B cell (primary cell): ENCODE results near the gene HCN4. TPM values are rescaled to one million over a fixed set of nuclear protein-coding genes. Genes with fewer than 3 reads are reported as not detected.

Source experiments
- ATAC-seq: fragments of 200-7000 bp; cut with Tn5 transposase; one replicate; pipeline ENCODE4 v1.10.0; 2021; ENCODE audit warnings: low read depth, mild to moderate bottlenecking, moderate number of reproducible peaks, moderate library complexity
- CTCF ChIA-PET: fragments of 350-600 bp; sonication (Branson Sonifier 250); formaldehyde crosslinking; loops from one replicate; lab custom pipeline; 2021; ENCODE audit warnings: antibody characterized with exemption, inconsistent platforms; lab: Charles Lee
- POLR2A ChIA-PET: fragments of 350-600 bp; sonication (Branson Sonifier 250); formaldehyde crosslinking; loops from one replicate; lab custom pipeline; 2021; ENCODE audit warnings: antibody characterized with exemption; lab: Charles Lee
- DNase-seq: peaks from one replicate; pipeline ENCODE4 v3.0.0; 2013
- H2AFZ ChIP-seq: 2 replicates; pipeline ENCODE4 v1.6.1; 2012; ENCODE audit warnings: mild to moderate bottlenecking, low read depth, low read length; ENCODE audit not compliant: insufficient read depth, poor library complexity, severe bottlenecking
- H3K27ac ChIP-seq, 2 donors: 1 replicate in 1 of 2; 2 replicates in 1 of 2; pipeline ENCODE4 v1.5.1; 2012 to 2013; ENCODE audit warnings: low read length in 2 of 2, mild to moderate bottlenecking in 2 of 2, moderate library complexity in 1 of 2
- H3K27me3 ChIP-seq, 4 experiments: fragments of 200-600 bp in 1 of 4; sonication (generic) in 1 of 4; replicated peaks in 1 of 4; 1 replicate in 2 of 4; 2 replicates in 2 of 4; pipeline versions ENCODE4 v1.6.1 to v1.7.0; 2013 to 2016; ENCODE audit warnings: low read length in 3 of 4, mild to moderate bottlenecking in 2 of 4, mixed read lengths in 1 of 4, moderate library complexity in 1 of 4; ENCODE audit not compliant: insufficient read depth in 4 of 4, control insufficient read depth in 3 of 4; ENCODE audit errors: control extremely low read depth in 1 of 4
- H3K36me3 ChIP-seq, 2 experiments: replicated peaks in 1 of 2; 1 replicate in 1 of 2; 2 replicates in 1 of 2; pipeline versions ENCODE4 v1.6.1 to v1.7.1; 2013; ENCODE audit warnings: low read length in 1 of 2; ENCODE audit not compliant: insufficient read depth in 2 of 2, control insufficient read depth in 1 of 2; ENCODE audit errors: control extremely low read depth in 1 of 2, extremely low read depth in 1 of 2
- H3K4me1 ChIP-seq, 2 donors: fragments of 200-600 bp in 1 of 2; sonication (generic) in 1 of 2; 1 replicate in 1 of 2; 2 replicates in 1 of 2; pipeline versions ENCODE4 v1.5.1 to v1.6.1; 2013 to 2017; ENCODE audit warnings: low read length in 2 of 2; ENCODE audit not compliant: control insufficient read depth in 2 of 2, insufficient read depth in 2 of 2
- H3K4me2 ChIP-seq: replicated peaks from 2 replicates; pipeline ENCODE3; 2012; ENCODE audit warnings: mild to moderate bottlenecking, low read depth, low read length; ENCODE audit not compliant: poor library complexity, severe bottlenecking
- H3K4me3 ChIP-seq, 5 experiments: fragments of 200-600 bp in 1 of 5; sonication (generic) in 1 of 5; 1 replicate in 3 of 5; 2 replicates in 2 of 5; pipeline versions ENCODE4 v1.5.1 to v1.7.0; 2011 to 2016; ENCODE audit warnings: low read length in 4 of 5, mild to moderate bottlenecking in 4 of 5, low read depth in 2 of 5, control low read depth in 1 of 5, moderate library complexity in 1 of 5; ENCODE audit not compliant: insufficient read depth in 1 of 5; ENCODE audit errors: control extremely low read depth in 1 of 5, extremely low read depth in 1 of 5
- H3K79me2 ChIP-seq: fragments of 200-600 bp; sonication (generic); one replicate; pipeline ENCODE4 v1.6.0; 2016; ENCODE audit warnings: low read length; ENCODE audit not compliant: control insufficient read depth, insufficient read depth
- H3K9ac ChIP-seq: fragments of 200-600 bp; sonication (generic); 2 replicates; pipeline ENCODE4 v1.6.1; 2017; ENCODE audit warnings: mild to moderate bottlenecking, low read length, moderate library complexity
- H3K9me3 ChIP-seq, 3 donors: one replicate each; pipeline versions ENCODE4 v1.6.1 to v1.7.1; 2013; ENCODE audit warnings: low read length in 2 of 3; ENCODE audit not compliant: control insufficient read depth in 2 of 3, insufficient read depth in 1 of 3; ENCODE audit errors: control extremely low read depth in 1 of 3
- H4K20me1 ChIP-seq: 2 replicates; pipeline ENCODE4 v1.6.0; 2012; ENCODE audit warnings: mild to moderate bottlenecking, low read length; ENCODE audit not compliant: insufficient read depth, control insufficient read depth, poor library complexity, severe bottlenecking
- H3K27ac Mint-ChIP-seq: one replicate; pipeline ENCODE4 v1.8.0; 2021; ENCODE audit warnings: mixed read lengths
- H3K27me3 Mint-ChIP-seq: one replicate; pipeline ENCODE4 v1.8.0; 2021; ENCODE audit warnings: mixed read lengths
- H3K4me1 Mint-ChIP-seq: one replicate; pipeline ENCODE4 v1.8.0; 2021; ENCODE audit warnings: mixed read lengths
- H3K4me3 Mint-ChIP-seq: one replicate; pipeline ENCODE4 v1.8.0; 2021; ENCODE audit warnings: mixed read lengths
- H3K9me3 Mint-ChIP-seq: one replicate; pipeline ENCODE4 v1.8.0; 2022; ENCODE audit warnings: mixed read lengths; ENCODE audit not compliant: insufficient read depth
- CTCF ChIP-seq: fragments of 200-600 bp; IDR thresholded peaks from one replicate; pipeline ENCODE4 v1.8.0; 2022; ENCODE audit warnings: antibody characterized with exemption, mild to moderate bottlenecking
- EZH2 ChIP-seq: IDR thresholded peaks from 2 replicates; pipeline ENCODE4 v1.6.1; 2012; ENCODE audit warnings: borderline replicate concordance, low read depth, mild to moderate bottlenecking, moderate library complexity, low read length; ENCODE audit not compliant: insufficient read depth, poor library complexity, severe bottlenecking
- whole genome bisulfite sequencing: methylation state at CpG from one replicate; pipeline ENCODE4 v1.1.5; 2013; ENCODE audit warnings: missing lambda C conversion rate; ENCODE audit not compliant: insufficient coverage; 5-methylcytosine and 5-hydroxymethylcytosine counted together
- intact Hi-C: fragments of 100-400 bp; cut with micrococcal nuclease; formaldehyde crosslinking; loops from one replicate; pipeline ENCODE4 v1.10.0; 2022
- polyA plus RNA-seq: library from polyadenylated mRNA; depleted of rRNA; stranded (reverse); fragments of >200 nt; gene quantifications from 2 replicates; pipeline ENCODE4 v1.2.3, GENCODE V29; 2012
- total RNA-seq, 2 donors: library from RNA; stranded (reverse); fragments of 120-200 nt in 1 of 2; gene quantifications; 1 replicate in 1 of 2; 2 replicates in 1 of 2; pipeline versions ENCODE4 v1.2.3 to v1.2.4, GENCODE V29; 2013 to 2022

HCN4 gene
- total and polyA plus RNA-seq, 2 donors (not counting 1 experiment from before 2014, with no cell fraction given): not detected

- no peak overlapping the region for H3K27ac Mint-ChIP-seq
- TF ChIP-seq CTCF (no peak), EZH2 (no peak)
- Histone ChIP-seq H3K27me3 (peaks cover 0 to 6% (median 0%) of the 10 kb centered on the region in 4 experiments), H4K20me1 (no peaks in the 10 kb centered on the region), H3K9ac (no peak overlapping the region), H3K79me2 (no peaks in the 10 kb centered on the region), H3K4me2 (no peak overlapping the region), H3K27ac (no peak overlapping the region), H3K36me3 (no peaks in the 10 kb centered on the region), H2AFZ (no peak overlapping the region), H3K4me1 (no peaks in the 10 kb centered on the region), H3K9me3 (no peaks in the 10 kb centered on the region), H3K4me3 (no peak overlapping the region)
- CTCF ChIA-PET: interaction anchor here (0.6 kb wide), 1 partner anchor 1888 kb away, joined by 3 read pairs; no protein-coding TSS in a partner anchor
- H3K27me3 Mint-ChIP-seq: peaks cover 11% of the 10 kb centered on the region
- intact Hi-C loops: no loop called here
- no peak for ATAC-seq
- POLR2A ChIA-PET: no interaction called here
- no peak for DNase-seq
- H3K4me3 Mint-ChIP-seq: no peak overlapping the region
- H3K9me3 Mint-ChIP-seq: no peaks in the 10 kb centered on the region
- 90% methylated on average over 3 of the region's 4 CpGs for WGBS
- no peaks in the 10 kb centered on the region for H3K4me1 Mint-ChIP-seq
Measured at GRCh38 chr15:73354241-73354640, 14.5 kb downstream of the HCN4 start.

- intact Hi-C loops: no loop called here
- Histone ChIP-seq H3K4me2 (no peak overlapping the region), H3K79me2 (no peaks in the 10 kb centered on the region), H3K9me3 (no peaks in the 10 kb centered on the region), H3K9ac (no peak overlapping the region), H3K27me3 (peaks cover 0 to 6% (median 0%) of the 10 kb centered on the region in 4 experiments), H3K36me3 (no peaks in the 10 kb centered on the region), H3K27ac (no peak overlapping the region), H3K4me1 (no peaks in the 10 kb centered on the region), H2AFZ (no peak overlapping the region), H4K20me1 (no peaks in the 10 kb centered on the region), H3K4me3 (no peak overlapping the region)
- Mint-ChIP-seq H3K4me1 (no peaks in the 10 kb centered on the region), H3K27me3 (peaks cover 11% of the 10 kb centered on the region), H3K4me3 (no peak overlapping the region), H3K9me3 (no peaks in the 10 kb centered on the region), H3K27ac (no peak overlapping the region)
- TF ChIP-seq EZH2: no peak
- TF ChIP-seq CTCF: no peak
- POLR2A ChIA-PET: no interaction called here
- CTCF ChIA-PET: interaction anchor here (0.6 kb wide), 1 partner anchor 1888 kb away, joined by 3 read pairs; no protein-coding TSS in a partner anchor
- 0% methylated on average over 1 of the region's 3 CpGs for WGBS
- ATAC-seq (no peak), DNase-seq (no peak)
Measured at GRCh38 chr15:73353734-73354133, 15.0 kb downstream of the HCN4 start.
